Naive thymus-derived CD8-positive, alpha-beta T cell (primary cell): ENCODE measurements around the gene VASN. TPM values are rescaled to one million over a fixed set of nuclear protein-coding genes. Genes with fewer than 3 reads are reported as not detected.

Experiments
- ATAC-seq, 2 donors: fragments of 150-1000 bp; cut with Tn5 transposase in 1 of 2; sonication (Bioruptor Pico), chemical (Tn5 transposase) in 1 of 2; 1 replicate in 1 of 2; 2 replicates in 1 of 2; pipeline ENCODE4 v1.10.0; 2021; ENCODE audit warnings: mild to moderate bottlenecking in 2 of 2, moderate library complexity in 2 of 2
- POLR2A ChIA-PET: fragments of 350-600 bp; sonication (Branson Sonifier 250); formaldehyde crosslinking; loops from one replicate; lab custom pipeline; 2021; ENCODE audit warnings: antibody characterized with exemption; lab: Charles Lee
- DNase-seq, 10 donors: peaks; one replicate each; pipeline versions ENCODE4 v3.0.0 to v3.0.0-alpha.2; 2020 to 2022
- H3K27ac Mint-ChIP-seq, 10 donors: one replicate each; pipeline ENCODE4 v1.8.0; 2020 to 2022; ENCODE audit warnings: mild to moderate bottlenecking in 10 of 10, mixed read lengths in 10 of 10, moderate library complexity in 4 of 10, inconsistent platforms in 1 of 10
- H3K27me3 Mint-ChIP-seq, 5 donors: one replicate each; pipeline ENCODE4 v1.8.0; 2021 to 2022; ENCODE audit warnings: mixed read lengths in 5 of 5
- H3K36me3 Mint-ChIP-seq, 3 donors: one replicate each; pipeline ENCODE4 v1.8.0; 2020 to 2022; ENCODE audit warnings: mixed read lengths in 3 of 3, mild to moderate bottlenecking in 2 of 3, inconsistent platforms in 1 of 3
- H3K4me1 Mint-ChIP-seq, 4 donors: one replicate each; pipeline ENCODE4 v1.8.0; 2021 to 2022; ENCODE audit warnings: mixed read lengths in 4 of 4
- H3K4me3 Mint-ChIP-seq, 10 donors: one replicate each; pipeline ENCODE4 v1.8.0; 2020 to 2022; ENCODE audit warnings: mild to moderate bottlenecking in 10 of 10, mixed read lengths in 10 of 10, moderate library complexity in 6 of 10, inconsistent platforms in 1 of 10
- H3K9me3 Mint-ChIP-seq, 9 donors: one replicate each; pipeline ENCODE4 v1.8.0; 2020 to 2022; ENCODE audit warnings: mixed read lengths in 9 of 9, mild to moderate bottlenecking in 3 of 9, inconsistent platforms in 1 of 9, moderate library complexity in 1 of 9
- polyA plus RNA-seq, 3 donors: library from polyadenylated mRNA; unstranded; fragments of 300-500 nt; fragmentation: Illumina TruSeq; gene quantifications; one replicate each; pipeline ENCODE4 v1.2.3, GENCODE V29; 2021
- total RNA-seq, 8 experiments: library from RNA in 2 of 8; stranded (reverse) in 2 of 8; gene quantifications; one replicate each; pipeline ENCODE4 v1.2.3 and lab custom pipeline; 2021 to 2026

Gene VASN
- total and polyA plus RNA-seq, 5 experiments from 2014 or later = 0.12 to 0.34 (median 0.30) TPM; not detected in 2

GRCh38 chr16:4416200-4417032 lies 44.8 kb downstream of the VASN start, which contains the start of gene CORO7:
Gene CORO7 (minus strand): TSS chr16:4416596. CDS start chr16:4416518, 78 bp downstream.
- Mint-ChIP-seq H3K27ac (peak within 1 kb of the TSS; percentile 92 to 100 (median 99)), H3K4me1 (peaks cover 17 to 43% (median 34%) of the 10 kb centered on the region in 4 donors), H3K4me3 (peak within 1 kb of the TSS; percentile 92 to 99 (median 96)), H3K36me3 (peaks cover 0 to 27% (median 3%) of the 10 kb centered on the region in 3 donors), H3K27me3 (no peaks in the 10 kb centered on the region), H3K9me3 (peaks cover 0 to 2% (median 0%) of the 10 kb centered on the region in 9 donors)
- peak; percentile 98 to 100 (median 100) for DNase-seq
- POLR2A ChIA-PET = interaction anchor here (0.5 to 4.8 kb wide), 16 partner anchors 10 to 564 kb away, joined by 3 to 38 read pairs (median 8); partner anchors contain the start of genes CDIP1, DNAJA3, HMOX2 and NMRAL1
- ATAC-seq = peak; percentile 68 to 69

- H3K9me3 Mint-ChIP-seq = no peaks in the 10 kb centered on the region
- H3K27me3 Mint-ChIP-seq = no peaks in the 10 kb centered on the region
- peaks cover 12 to 24% (median 18%) of the 10 kb centered on the region in 4 donors for H3K4me1 Mint-ChIP-seq
- peak overlapping the region in 3 of 10 donors; percentile 10 to 83 (median 18) for H3K27ac Mint-ChIP-seq
- ATAC-seq = no peak
- POLR2A ChIA-PET = interaction anchor here (0.6 to 1.6 kb wide), 5 partner anchors 9 to 384 kb away, joined by 3 to 4 read pairs (median 3); partner anchors contain the start of gene HMOX2
- H3K4me3 Mint-ChIP-seq = no peak overlapping the region
- H3K36me3 Mint-ChIP-seq = peaks cover 0 to 7% (median 0%) of the 10 kb centered on the region in 3 donors
- no peak for DNase-seq
Observed at GRCh38 chr16:4419402-4419959, 47.8 kb downstream of the VASN start.

GRCh38 chr16:4420505-4421105 lies 49.0 kb downstream of the VASN start:
- peaks cover 9 to 22% (median 14%) of the 10 kb centered on the region in 4 donors for H3K4me1 Mint-ChIP-seq
- peaks cover 0 to under 1% (median 0%) of the 10 kb centered on the region in 3 donors for H3K36me3 Mint-ChIP-seq
- no peaks in the 10 kb centered on the region for H3K9me3 Mint-ChIP-seq
- POLR2A ChIA-PET = interaction anchor here (0.8 to 1.6 kb wide), 2 partner anchors 10 to 26 kb away, joined by 3 to 4 read pairs; no protein-coding TSS in a partner anchor
- H3K27me3 Mint-ChIP-seq = no peaks in the 10 kb centered on the region
- DNase-seq (no peak), ATAC-seq (no peak)
- no peak overlapping the region for H3K4me3 Mint-ChIP-seq
- H3K27ac Mint-ChIP-seq = peak overlapping the region in 2 of 10 donors; percentile 45 to 73

GRCh38 chr16:4425378-4426020 lies 53.9 kb downstream of the VASN start, which contains the start of gene DNAJA3:
Gene DNAJA3 (plus strand): TSS chr16:4425868. CDS start chr16:4425882, 14 bp downstream.
- peak; percentile 86 to 89 for ATAC-seq
- H3K27me3 Mint-ChIP-seq = no peaks in the 10 kb centered on the region
- peaks cover 16 to 37% (median 31%) of the 10 kb centered on the region in 4 donors for H3K4me1 Mint-ChIP-seq
- H3K36me3 Mint-ChIP-seq = peaks cover 0 to 21% (median 0%) of the 10 kb centered on the region in 3 donors
- H3K4me3 Mint-ChIP-seq = peak within 1 kb of the TSS; percentile 89 to 100 (median 94)
- POLR2A ChIA-PET = interaction anchor here (0.6 to 5.1 kb wide), 5 partner anchors 10 to 520 kb away, joined by 3 to 38 read pairs (median 3); partner anchors contain the start of genes CORO7 and HMOX2
- H3K9me3 Mint-ChIP-seq = no peaks in the 10 kb centered on the region
- DNase-seq = peak; percentile 86 to 99 (median 94)
- peak within 1 kb of the TSS; percentile 98 to 100 (median 100) for H3K27ac Mint-ChIP-seq

GRCh38 chr16:4426021-4426684 lies 54.5 kb downstream of the VASN start:
- H3K27ac Mint-ChIP-seq = peak overlapping the region; percentile 93 to 100 (median 100)
- POLR2A ChIA-PET = interaction anchor here (1.3 to 5.1 kb wide), 3 partner anchors 10 to 82 kb away, joined by 3 to 38 read pairs (median 4); partner anchors contain the start of gene CORO7
- H3K4me3 Mint-ChIP-seq = peak overlapping the region; percentile 89 to 100 (median 94)
- H3K36me3 Mint-ChIP-seq = peaks cover 0 to 24% (median 0%) of the 10 kb centered on the region in 3 donors
- ATAC-seq (peak; percentile 52 to 61), DNase-seq (peak in 2 of 10 donors; percentile 35 to 67)
- H3K4me1 Mint-ChIP-seq = peaks cover 16 to 41% (median 34%) of the 10 kb centered on the region in 4 donors
- no peaks in the 10 kb centered on the region for H3K27me3 Mint-ChIP-seq
- no peaks in the 10 kb centered on the region for H3K9me3 Mint-ChIP-seq

GRCh38 chr16:4426722-4427372 lies 55.2 kb downstream of the VASN start:
- H3K4me3 Mint-ChIP-seq = peak overlapping the region; percentile 89 to 100 (median 94)
- POLR2A ChIA-PET = interaction anchor here (0.6 to 5.1 kb wide), 4 partner anchors 11 to 83 kb away, joined by 3 to 38 read pairs (median 3); partner anchors contain the start of gene CORO7
- H3K4me1 Mint-ChIP-seq = peaks cover 16 to 48% (median 36%) of the 10 kb centered on the region in 4 donors
- ATAC-seq (no peak), DNase-seq (no peak)
- H3K27ac Mint-ChIP-seq = peak overlapping the region; percentile 93 to 100 (median 100)
- no peaks in the 10 kb centered on the region for H3K9me3 Mint-ChIP-seq
- peaks cover 0 to 30% (median 0%) of the 10 kb centered on the region in 3 donors for H3K36me3 Mint-ChIP-seq
- no peaks in the 10 kb centered on the region for H3K27me3 Mint-ChIP-seq

- peaks cover 0 to 40% (median 0%) of the 10 kb centered on the region in 3 donors for H3K36me3 Mint-ChIP-seq
- H3K4me1 Mint-ChIP-seq = peaks cover 20 to 49% (median 37%) of the 10 kb centered on the region in 4 donors
- peak overlapping the region in 8 of 10 donors; percentile 29 to 77 (median 68) for H3K27ac Mint-ChIP-seq
- POLR2A ChIA-PET = interaction anchor here (0.7 to 5.1 kb wide), 4 partner anchors 13 to 111 kb away, joined by 3 to 38 read pairs (median 4); partner anchors contain the start of gene CORO7
- peak overlapping the region in 2 of 10 donors; percentile 7 to 17 for H3K4me3 Mint-ChIP-seq
- H3K27me3 Mint-ChIP-seq = no peaks in the 10 kb centered on the region
- ATAC-seq = no peak
- H3K9me3 Mint-ChIP-seq = no peaks in the 10 kb centered on the region
- no peak for DNase-seq
Observed at GRCh38 chr16:4428500-4428899, 56.9 kb downstream of the VASN start.

GRCh38 chr16:4431023-4431422 lies 59.4 kb downstream of the VASN start:
- POLR2A ChIA-PET = interaction anchor here (0.6 kb wide), 1 partner anchor 17 kb away, joined by 5 read pairs; no protein-coding TSS in a partner anchor
- Mint-ChIP-seq H3K27ac (peak overlapping the region in 8 of 10 donors; percentile 14 to 79 (median 68)), H3K4me3 (no peak overlapping the region), H3K4me1 (peaks cover 25 to 45% (median 34%) of the 10 kb centered on the region in 4 donors), H3K36me3 (peaks cover 0 to 60% (median 0%) of the 10 kb centered on the region in 3 donors), H3K9me3 (no peaks in the 10 kb centered on the region), H3K27me3 (no peaks in the 10 kb centered on the region)
- ATAC-seq (no peak), DNase-seq (no peak)
